Chondrocyte (in vitro differentiated cells): ENCODE measurements around the gene NIT1. TPM values are rescaled to one million over a fixed set of nuclear protein-coding genes. Genes with fewer than 3 reads are reported as not detected.

Experiments
- DNase-seq: peaks from one replicate; pipeline ENCODE4 v3.0.0; 2021; ENCODE audit warnings: mixed read lengths, low spot score
- H3K27ac Mint-ChIP-seq: one replicate; pipeline ENCODE4 v1.8.0; 2021; ENCODE audit warnings: mild to moderate bottlenecking, moderate library complexity, mixed read lengths; ENCODE audit not compliant: unreplicated experiment
- H3K27me3 Mint-ChIP-seq: 2 replicates; pipeline ENCODE4 v1.8.0; 2021; ENCODE audit warnings: low read depth, mixed read lengths
- H3K36me3 Mint-ChIP-seq: 2 replicates; pipeline ENCODE4 v1.8.0; 2021; ENCODE audit warnings: low read depth, mixed read lengths
- H3K4me1 Mint-ChIP-seq: 2 replicates; pipeline ENCODE4 v1.8.0; 2021; ENCODE audit warnings: low read depth, mild to moderate bottlenecking, mixed read lengths
- H3K4me3 Mint-ChIP-seq: one replicate; pipeline ENCODE4 v1.8.0; 2021; ENCODE audit warnings: mild to moderate bottlenecking, moderate library complexity, mixed read lengths; ENCODE audit not compliant: unreplicated experiment
- H3K9me3 Mint-ChIP-seq: 2 replicates; pipeline ENCODE4 v1.8.0; 2021; ENCODE audit warnings: low read depth, mixed read lengths
- CTCF ChIP-seq: fragments of 200-600 bp; sonication (generic); IDR thresholded peaks from 2 replicates; pipeline ENCODE4 v1.5.0; 2021; ENCODE audit warnings: antibody characterized with exemption, mild to moderate bottlenecking, moderate library complexity
- total RNA-seq: library from RNA; stranded (reverse); gene quantifications from 3 replicates; pipeline ENCODE4 v1.2.1, GENCODE V29; 2021

NIT1 gene
- total RNA-seq, 1 donor from 2014 or later = 27.6 TPM

- Mint-ChIP-seq H3K9me3 (no peaks in the 10 kb centered on the region), H3K36me3 (no peaks in the 10 kb centered on the region), H3K27me3 (no peaks in the 10 kb centered on the region), H3K27ac (no peak overlapping the region), H3K4me1 (peaks cover 24% of the 10 kb centered on the region), H3K4me3 (no peak overlapping the region)
- DNase-seq = peak; percentile 39
- no peak for TF ChIP-seq CTCF
These were observed 31.4 kb upstream of the NIT1 start for GRCh38 chr1:161086457-161086856.

GRCh38 chr1:161088587-161089110 is 29.3 kb upstream of the NIT1 start:
- Mint-ChIP-seq H3K27me3 (no peaks in the 10 kb centered on the region), H3K36me3 (no peaks in the 10 kb centered on the region), H3K4me3 (no peak overlapping the region), H3K9me3 (no peaks in the 10 kb centered on the region), H3K4me1 (peaks cover 16% of the 10 kb centered on the region), H3K27ac (no peak overlapping the region)
- no peak for TF ChIP-seq CTCF
- peak; percentile 33 for DNase-seq

GRCh38 chr1:161089251-161089924 is 28.5 kb upstream of the NIT1 start, which contains the start of gene NECTIN4:
Gene NECTIN4, minus strand, starts transcription at chr1:161089558. Its CDS starts 262 bp downstream, at chr1:161089296.
- no peaks in the 10 kb centered on the region for H3K9me3 Mint-ChIP-seq
- no peak for TF ChIP-seq CTCF
- H3K4me3 Mint-ChIP-seq = no peak within 1 kb of the TSS

GRCh38 chr1:161089938-161090337 is 28.0 kb upstream of the NIT1 start:
- no peak overlapping the region for H3K4me3 Mint-ChIP-seq

More at GRCh38 chr1:161089251-161089924, 28.5 kb upstream of the NIT1 start, which contains the start of gene NECTIN4:
- H3K4me1 Mint-ChIP-seq = peaks cover 9% of the 10 kb centered on the region
- no peak within 1 kb of the TSS for H3K27ac Mint-ChIP-seq
- no peaks in the 10 kb centered on the region for H3K27me3 Mint-ChIP-seq
- H3K36me3 Mint-ChIP-seq = no peaks in the 10 kb centered on the region
- peak; percentile 67 for DNase-seq

GRCh38 chr1:161090617-161091016 is 27.3 kb upstream of the NIT1 start:
- Mint-ChIP-seq H3K9me3 (no peaks in the 10 kb centered on the region), H3K36me3 (no peaks in the 10 kb centered on the region), H3K4me1 (no peaks in the 10 kb centered on the region), H3K27ac (no peak overlapping the region), H3K27me3 (peaks cover 3% of the 10 kb centered on the region), H3K4me3 (no peak overlapping the region)
- no peak for DNase-seq
- TF ChIP-seq CTCF = no peak

More at GRCh38 chr1:161089938-161090337, 28.0 kb upstream of the NIT1 start:
- no peak overlapping the region for H3K27ac Mint-ChIP-seq
- peaks cover 5% of the 10 kb centered on the region for H3K4me1 Mint-ChIP-seq
- H3K9me3 Mint-ChIP-seq = no peaks in the 10 kb centered on the region
- TF ChIP-seq CTCF = no peak
- H3K36me3 Mint-ChIP-seq = no peaks in the 10 kb centered on the region
- DNase-seq = no peak
- H3K27me3 Mint-ChIP-seq = peaks cover 3% of the 10 kb centered on the region
